Neural progenitor cell (in vitro differentiated cells): Measurements from ENCODE around the gene THRB. TPM values are rescaled to one million over a fixed set of nuclear protein-coding genes. Genes with fewer than 3 reads are reported as not detected.

ENCODE experiments used
- DNase-seq: peaks from one replicate; pipeline ENCODE4 v3.0.0-alpha.2; 2016; ENCODE audit warnings: low spot score
- H2AFZ ChIP-seq: fragments of 200-600 bp; sonication (generic); replicated peaks from 2 replicates; pipeline ENCODE4 v1.6.1; 2016; ENCODE audit warnings: antibody characterized with exemption
- H3F3A ChIP-seq: fragments of 200-600 bp; sonication (generic); 2 replicates; pipeline ENCODE4 v1.6.1; 2016; ENCODE audit warnings: antibody characterized with exemption, low read depth
- H3K27ac ChIP-seq: fragments of 200-600 bp; sonication (generic); 2 replicates; pipeline ENCODE4 v1.5.1; 2016; ENCODE audit warnings: mild to moderate bottlenecking
- H3K27me3 ChIP-seq: fragments of 200-600 bp; sonication (generic); 2 replicates; pipeline ENCODE4 v1.6.1; 2016; ENCODE audit warnings: mild to moderate bottlenecking, moderate library complexity
- H3K36me3 ChIP-seq: fragments of 200-600 bp; sonication (generic); 2 replicates; pipeline ENCODE4 v1.5.1; 2016
- H3K4me1 ChIP-seq: fragments of 200-600 bp; sonication (generic); 2 replicates; pipeline ENCODE4 v1.6.1; 2016; ENCODE audit warnings: mixed run types
- H3K4me2 ChIP-seq: fragments of 200-600 bp; sonication (generic); 2 replicates; pipeline ENCODE4 v1.6.1; 2016
- H3K4me3 ChIP-seq: fragments of 200-600 bp; sonication (generic); 2 replicates; pipeline ENCODE4 v1.5.1; 2016
- H3K79me2 ChIP-seq: fragments of 200-600 bp; sonication (generic); 2 replicates; pipeline ENCODE4 v1.6.1; 2016; ENCODE audit warnings: low read depth
- H3K9ac ChIP-seq: fragments of 200-600 bp; sonication (generic); 2 replicates; pipeline ENCODE4 v1.6.1; 2016
- H3K9me3 ChIP-seq: fragments of 200-600 bp; sonication (generic); 2 replicates; pipeline ENCODE4 v1.5.1; 2016; ENCODE audit warnings: low read depth
- H4K20me1 ChIP-seq: fragments of 200-600 bp; sonication (generic); 2 replicates; pipeline ENCODE4 v1.6.1; 2016; ENCODE audit warnings: low read depth
- H3K27ac Mint-ChIP-seq: 3 replicates; pipeline ENCODE4 v1.8.0; 2021; ENCODE audit warnings: mixed read lengths
- H3K27me3 Mint-ChIP-seq: 2 replicates; pipeline ENCODE4 v1.8.0; 2022; ENCODE audit warnings: low read depth, mild to moderate bottlenecking, inconsistent platforms, moderate library complexity, mixed read lengths; ENCODE audit not compliant: insufficient read depth
- H3K36me3 Mint-ChIP-seq: 3 replicates; pipeline ENCODE4 v1.8.0; 2021; ENCODE audit warnings: mixed read lengths
- H3K4me1 Mint-ChIP-seq: 3 replicates; pipeline ENCODE4 v1.8.0; 2021; ENCODE audit warnings: mixed read lengths
- H3K4me3 Mint-ChIP-seq: 3 replicates; pipeline ENCODE4 v1.8.0; 2021; ENCODE audit warnings: mild to moderate bottlenecking, moderate library complexity, mixed read lengths
- H3K9me3 Mint-ChIP-seq: 3 replicates; pipeline ENCODE4 v1.8.0; 2020; ENCODE audit warnings: mixed read lengths
- EZH2 ChIP-seq: fragments of 200-600 bp; sonication (generic); IDR thresholded peaks from 2 replicates; pipeline ENCODE4 v1.6.1; 2017; ENCODE audit warnings: antibody characterized with exemption, mild to moderate bottlenecking, moderate library complexity
- EZH2phosphoT487 ChIP-seq: fragments of 200-600 bp; sonication (generic); IDR thresholded peaks from 2 replicates; pipeline ENCODE4 v1.6.1; 2017; ENCODE audit warnings: antibody characterized with exemption
- total RNA-seq: library from RNA; depleted of rRNA; stranded (reverse); fragments of >200 nt; gene quantifications from 2 replicates; pipeline ENCODE4 v1.2.3, GENCODE V29; 2015; ENCODE audit warnings: low replicate concordance
- TF ChIP-seq, protein P1 (sequence below): fragments of 200-600 bp; sonication (generic); IDR thresholded peaks from 2 replicates; pipeline ENCODE4 v1.5.1; 2017; ENCODE audit warnings: antibody characterized with exemption, mild to moderate bottlenecking

The THRB gene
- total RNA-seq, 1 donor from 2014 or later = 1.2 TPM

DNA sequence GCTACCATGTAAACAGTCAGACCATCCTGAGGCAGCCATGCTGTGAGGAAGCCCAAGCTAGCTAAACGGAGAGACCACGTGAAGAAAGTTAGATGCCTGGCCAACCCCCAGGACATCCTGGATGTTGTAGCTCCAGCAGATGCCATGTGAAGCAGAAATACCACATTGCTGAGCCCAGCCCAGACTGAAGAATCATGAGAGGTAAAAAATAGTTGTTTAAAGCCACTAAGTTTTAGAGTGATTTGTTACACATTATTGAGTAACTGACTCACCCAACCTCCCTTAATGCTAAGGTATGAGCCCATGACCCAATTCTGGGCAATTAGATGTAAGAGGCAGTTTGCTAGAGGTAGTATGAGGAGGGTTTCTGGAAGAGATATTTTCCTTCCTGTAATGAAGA is 200.5 kb downstream of the THRB start:
- Mint-ChIP-seq H3K4me3 (no peak overlapping the region), H3K4me1 (peaks cover 5% of the 10 kb centered on the region), H3K9me3 (no peaks in the 10 kb centered on the region), H3K36me3 (no peaks in the 10 kb centered on the region), H3K27me3 (peaks cover 2% of the 10 kb centered on the region), H3K27ac (no peak overlapping the region)
- no peak for DNase-seq
- H3K27ac ChIP-seq = no peak overlapping the region
- no peak overlapping the region for H3K4me3 ChIP-seq
- H3K9me3 ChIP-seq = no peaks in the 10 kb centered on the region
- TF ChIP-seq, protein P1, sequence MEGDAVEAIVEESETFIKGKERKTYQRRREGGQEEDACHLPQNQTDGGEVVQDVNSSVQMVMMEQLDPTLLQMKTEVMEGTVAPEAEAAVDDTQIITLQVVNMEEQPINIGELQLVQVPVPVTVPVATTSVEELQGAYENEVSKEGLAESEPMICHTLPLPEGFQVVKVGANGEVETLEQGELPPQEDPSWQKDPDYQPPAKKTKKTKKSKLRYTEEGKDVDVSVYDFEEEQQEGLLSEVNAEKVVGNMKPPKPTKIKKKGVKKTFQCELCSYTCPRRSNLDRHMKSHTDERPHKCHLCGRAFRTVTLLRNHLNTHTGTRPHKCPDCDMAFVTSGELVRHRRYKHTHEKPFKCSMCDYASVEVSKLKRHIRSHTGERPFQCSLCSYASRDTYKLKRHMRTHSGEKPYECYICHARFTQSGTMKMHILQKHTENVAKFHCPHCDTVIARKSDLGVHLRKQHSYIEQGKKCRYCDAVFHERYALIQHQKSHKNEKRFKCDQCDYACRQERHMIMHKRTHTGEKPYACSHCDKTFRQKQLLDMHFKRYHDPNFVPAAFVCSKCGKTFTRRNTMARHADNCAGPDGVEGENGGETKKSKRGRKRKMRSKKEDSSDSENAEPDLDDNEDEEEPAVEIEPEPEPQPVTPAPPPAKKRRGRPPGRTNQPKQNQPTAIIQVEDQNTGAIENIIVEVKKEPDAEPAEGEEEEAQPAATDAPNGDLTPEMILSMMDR = no peak
- TF ChIP-seq EZH2 = no peak
- no peak for TF ChIP-seq EZH2phosphoT487
- no peaks in the 10 kb centered on the region for H3F3A ChIP-seq
- H3K36me3 ChIP-seq = no peaks in the 10 kb centered on the region
- H3K79me2 ChIP-seq = no peaks in the 10 kb centered on the region
- no peaks in the 10 kb centered on the region for H3K27me3 ChIP-seq
- H4K20me1 ChIP-seq = no peaks in the 10 kb centered on the region
- H3K4me2 ChIP-seq = no peak overlapping the region
- H2AFZ ChIP-seq = no peak overlapping the region
- H3K9ac ChIP-seq = no peak overlapping the region
- H3K4me1 ChIP-seq = no peaks in the 10 kb centered on the region

DNA sequence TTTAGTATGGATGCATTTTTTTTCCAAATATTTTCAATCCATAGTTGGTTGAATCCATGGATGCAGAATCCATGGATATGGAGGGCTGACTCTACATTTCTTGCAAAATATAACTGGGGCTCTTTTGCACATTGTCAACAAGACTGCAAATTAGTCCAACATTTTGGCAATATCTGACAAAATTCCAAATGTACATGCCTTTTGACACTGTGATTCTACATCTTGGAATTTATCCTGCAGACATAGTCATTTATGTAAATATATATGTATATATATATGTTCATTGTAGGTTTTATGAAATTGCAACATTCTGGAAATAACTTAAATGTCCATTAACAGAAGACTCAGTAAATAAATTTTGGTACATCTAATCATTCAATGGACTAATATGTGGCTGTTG is 203.0 kb downstream of the THRB start:
- no peak overlapping the region for H3K27ac Mint-ChIP-seq
- H3K9me3 ChIP-seq = no peaks in the 10 kb centered on the region
- no peaks in the 10 kb centered on the region for H3K9me3 Mint-ChIP-seq
- no peak for DNase-seq
- H3K27me3 Mint-ChIP-seq = peaks cover 2% of the 10 kb centered on the region
- H3K4me1 Mint-ChIP-seq = peaks cover 5% of the 10 kb centered on the region
- no peaks in the 10 kb centered on the region for H3K27me3 ChIP-seq
- TF ChIP-seq, protein P1 = no peak
- TF ChIP-seq EZH2phosphoT487 (no peak), EZH2 (no peak)
- H3K4me1 ChIP-seq = no peaks in the 10 kb centered on the region
- no peaks in the 10 kb centered on the region for H3K36me3 ChIP-seq
- H3K4me3 Mint-ChIP-seq = no peak overlapping the region
- H3K4me3 ChIP-seq = no peak overlapping the region
- H3F3A ChIP-seq = no peaks in the 10 kb centered on the region
- no peak overlapping the region for H3K4me2 ChIP-seq
- no peak overlapping the region for H3K27ac ChIP-seq
- no peak overlapping the region for H2AFZ ChIP-seq
- H4K20me1 ChIP-seq = no peaks in the 10 kb centered on the region
- H3K79me2 ChIP-seq = no peaks in the 10 kb centered on the region
- H3K9ac ChIP-seq = no peak overlapping the region
- no peaks in the 10 kb centered on the region for H3K36me3 Mint-ChIP-seq

DNA sequence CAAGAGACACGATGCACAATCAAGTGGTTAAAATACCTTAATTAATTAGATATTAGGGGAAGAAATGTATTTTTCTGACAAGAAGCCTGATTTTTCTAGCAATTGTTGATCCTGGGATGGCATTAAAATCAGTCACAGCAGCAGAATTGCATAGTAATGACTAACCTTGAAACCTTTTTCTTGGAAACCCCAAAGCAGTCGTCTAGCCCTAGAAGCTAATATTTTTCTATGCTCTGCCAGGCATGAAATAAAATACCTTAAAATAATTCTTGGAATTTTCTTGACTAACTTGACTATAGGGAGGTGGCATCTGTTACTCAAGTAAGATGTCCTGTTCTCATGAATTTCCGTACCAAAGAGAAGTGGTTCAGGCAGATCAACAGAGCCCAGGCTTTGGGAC is 204.1 kb downstream of the THRB start:
- Histone ChIP-seq H4K20me1 (no peaks in the 10 kb centered on the region), H3K27ac (no peak overlapping the region), H3K27me3 (no peaks in the 10 kb centered on the region), H3K9me3 (no peaks in the 10 kb centered on the region), H3K4me2 (no peak overlapping the region), H3K36me3 (no peaks in the 10 kb centered on the region), H3F3A (no peaks in the 10 kb centered on the region), H3K79me2 (no peaks in the 10 kb centered on the region), H3K9ac (no peak overlapping the region), H2AFZ (no peak overlapping the region), H3K4me3 (no peak overlapping the region), H3K4me1 (no peaks in the 10 kb centered on the region)
- no peak overlapping the region for H3K27ac Mint-ChIP-seq
- H3K4me3 Mint-ChIP-seq = no peak overlapping the region
- no peaks in the 10 kb centered on the region for H3K9me3 Mint-ChIP-seq
- DNase-seq = no peak
- H3K4me1 Mint-ChIP-seq = no peaks in the 10 kb centered on the region
- peaks cover 2% of the 10 kb centered on the region for H3K27me3 Mint-ChIP-seq
- no peaks in the 10 kb centered on the region for H3K36me3 Mint-ChIP-seq
- TF ChIP-seq EZH2 = no peak
- no peak for TF ChIP-seq EZH2phosphoT487
- TF ChIP-seq, protein P1 = no peak
